HepG2 (cell line): ENCODE results near the gene CALD1.
"Not testable (repeated sequence)": the region's sequence is repeated elsewhere in the genome, so short reads cannot be mapped to it uniquely, and the experiment has no call there.

Source experiments
- CTCF ChIP-seq: sonication (generic); formaldehyde crosslinking; IDR thresholded peaks from 2 replicates; pipeline ENCODE4 v1.5.0; 2020; ENCODE audit warnings: mild to moderate bottlenecking, missing genetic modification reagents, moderate library complexity
- FOSL1 ChIP-seq: sonication (generic); formaldehyde crosslinking; IDR thresholded peaks from 2 replicates; pipeline ENCODE4 v1.9.0; 2021; ENCODE audit warnings: missing genetic modification reagents, borderline replicate concordance
- RAD21 ChIP-seq: fragments of 450-650 bp; formaldehyde crosslinking; IDR thresholded peaks from 2 replicates; pipeline ENCODE4 v1.5.0; 2020; ENCODE audit warnings: mild to moderate bottlenecking
- ZNF10 ChIP-seq: sonication (generic); formaldehyde crosslinking; IDR thresholded peaks from 2 replicates; pipeline ENCODE4 v1.4.0; 2020; ENCODE audit warnings: mild to moderate bottlenecking, low read depth, missing genetic modification reagents, borderline replicate concordance
- ZNF274 ChIP-seq: sonication (generic); formaldehyde crosslinking; IDR thresholded peaks from 2 replicates; pipeline ENCODE4 v1.5.1; 2020; ENCODE audit warnings: mild to moderate bottlenecking, missing genetic modification reagents
- ZNF513 ChIP-seq: sonication (generic); formaldehyde crosslinking; conservative IDR thresholded peaks from 2 replicates; pipeline ENCODE4 v1.5.0; 2020; ENCODE audit warnings: missing genetic modification reagents

- TF ChIP-seq ZNF513 (CRISPR knock-in tag); ZNF10 (CRISPR knock-in tag); CTCF; RAD21 (CRISPR knock-in tag); FOSL1 (CRISPR knock-in tag); ZNF274 (CRISPR knock-in tag): not testable (repeated sequence)
Measured at GRCh38 chr7:134981645-134982044, 202.2 kb downstream of the CALD1 start.
